SK-N-MC (cell line): Measurements from ENCODE around the gene RNFT2.

ENCODE experiments used
- EZH2 ChIP-seq: fragments of 200-600 bp; sonication (generic); IDR thresholded peaks from one replicate; pipeline ENCODE4 v1.6.1; 2017; ENCODE audit warnings: antibody characterized with exemption
- FOXP2 ChIP-seq: optimal IDR thresholded peaks from 2 replicates; pipeline ENCODE3; 2011; ENCODE audit warnings: mild to moderate bottlenecking, moderate library complexity; ENCODE audit not compliant: insufficient read depth; ENCODE audit errors: extremely low read length, control extremely low read depth
- POLR2AphosphoS5 ChIP-seq: IDR thresholded peaks from 2 replicates; pipeline ENCODE4 v1.6.1; 2012; ENCODE audit warnings: mild to moderate bottlenecking, low read depth, low read length, borderline replicate concordance

GRCh38 chr12:116735084-116735483 lies 3.0 kb upstream of the RNFT2 start:
- TF ChIP-seq POLR2AphosphoS5 (no peak), EZH2 (no peak), FOXP2 (no peak)
